Measurements from ENCODE around the gene RAI14.

GRCh38 chr5:34822956-34823715 is 167.0 kb downstream of the RAI14 start:
- TF ChIP-seq, protein P1, sequence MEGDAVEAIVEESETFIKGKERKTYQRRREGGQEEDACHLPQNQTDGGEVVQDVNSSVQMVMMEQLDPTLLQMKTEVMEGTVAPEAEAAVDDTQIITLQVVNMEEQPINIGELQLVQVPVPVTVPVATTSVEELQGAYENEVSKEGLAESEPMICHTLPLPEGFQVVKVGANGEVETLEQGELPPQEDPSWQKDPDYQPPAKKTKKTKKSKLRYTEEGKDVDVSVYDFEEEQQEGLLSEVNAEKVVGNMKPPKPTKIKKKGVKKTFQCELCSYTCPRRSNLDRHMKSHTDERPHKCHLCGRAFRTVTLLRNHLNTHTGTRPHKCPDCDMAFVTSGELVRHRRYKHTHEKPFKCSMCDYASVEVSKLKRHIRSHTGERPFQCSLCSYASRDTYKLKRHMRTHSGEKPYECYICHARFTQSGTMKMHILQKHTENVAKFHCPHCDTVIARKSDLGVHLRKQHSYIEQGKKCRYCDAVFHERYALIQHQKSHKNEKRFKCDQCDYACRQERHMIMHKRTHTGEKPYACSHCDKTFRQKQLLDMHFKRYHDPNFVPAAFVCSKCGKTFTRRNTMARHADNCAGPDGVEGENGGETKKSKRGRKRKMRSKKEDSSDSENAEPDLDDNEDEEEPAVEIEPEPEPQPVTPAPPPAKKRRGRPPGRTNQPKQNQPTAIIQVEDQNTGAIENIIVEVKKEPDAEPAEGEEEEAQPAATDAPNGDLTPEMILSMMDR (IDR thresholded peaks at IDR 0.05; ENCODE audit: poor library complexity) = no peak
- TF ChIP-seq EZH2 (IDR thresholded peaks at IDR 0.05; ENCODE audit: borderline replicate concordance) = no peak
